Osteoblast (primary cell): ENCODE measurements around the gene CAPN7. TPM values are rescaled to one million over a fixed set of nuclear protein-coding genes. Genes with fewer than 3 reads are reported as not detected.

Experiments used
- DNase-seq: peaks from one replicate; pipeline ENCODE4 v3.0.0; 2011; ENCODE audit warnings: low spot score, mixed read lengths; ENCODE audit not compliant: insufficient read length; ENCODE audit errors: missing footprints
- H2AFZ ChIP-seq: 2 replicates; pipeline ENCODE4 v1.6.0; 2011; ENCODE audit warnings: mild to moderate bottlenecking, low read length
- H3K27ac ChIP-seq: 2 replicates; pipeline ENCODE4 v1.5.1; 2011; ENCODE audit warnings: mild to moderate bottlenecking, low read depth, low read length, moderate library complexity
- H3K27me3 ChIP-seq: 2 replicates; pipeline ENCODE4 v1.6.0; 2012; ENCODE audit warnings: mild to moderate bottlenecking, control low read depth, inconsistent platforms, low read length, moderate library complexity; ENCODE audit not compliant: insufficient read depth
- H3K36me3 ChIP-seq: 2 replicates; pipeline ENCODE4 v1.5.1; 2011; ENCODE audit warnings: mild to moderate bottlenecking, low read length, control low read depth, moderate library complexity; ENCODE audit not compliant: insufficient read depth
- H3K4me1 ChIP-seq: 2 replicates; pipeline ENCODE4 v1.5.1; 2011; ENCODE audit warnings: mild to moderate bottlenecking, low read length, control low read depth, moderate library complexity; ENCODE audit not compliant: insufficient read depth
- H3K4me2 ChIP-seq: 2 replicates; pipeline ENCODE4 v1.6.0; 2011; ENCODE audit warnings: mild to moderate bottlenecking, low read length; ENCODE audit not compliant: insufficient read depth
- H3K4me3 ChIP-seq: fragments of 200-600 bp; sonication (generic); 3 replicates; pipeline ENCODE4 v1.5.1; 2012; ENCODE audit warnings: mild to moderate bottlenecking, low read length, inconsistent platforms; ENCODE audit not compliant: insufficient read depth
- H3K79me2 ChIP-seq: 2 replicates; pipeline ENCODE4 v1.6.0; 2012; ENCODE audit warnings: mild to moderate bottlenecking, low read length, control low read depth, inconsistent platforms; ENCODE audit not compliant: insufficient read depth
- H3K9me3 ChIP-seq: 2 replicates; pipeline ENCODE4 v1.5.1; 2011; ENCODE audit warnings: low read depth, low read length, control low read depth
- H4K20me1 ChIP-seq: 2 replicates; pipeline ENCODE4 v1.6.0; 2012; ENCODE audit warnings: mild to moderate bottlenecking, low read length, control low read depth; ENCODE audit not compliant: insufficient read depth
- total RNA-seq: library from RNA; depleted of rRNA; stranded (reverse); fragments of >200 nt; gene quantifications from 2 replicates; pipeline ENCODE4 v1.2.3, GENCODE V29; 2012
- TF ChIP-seq, protein P1 (sequence below): IDR thresholded peaks from 2 replicates; pipeline ENCODE4 v1.5.1; 2011; ENCODE audit warnings: mild to moderate bottlenecking, low read depth, low read length, moderate library complexity; ENCODE audit errors: extremely low read depth

The CAPN7 gene
- total RNA-seq, 1 donor = 45.2 TPM

DNA sequence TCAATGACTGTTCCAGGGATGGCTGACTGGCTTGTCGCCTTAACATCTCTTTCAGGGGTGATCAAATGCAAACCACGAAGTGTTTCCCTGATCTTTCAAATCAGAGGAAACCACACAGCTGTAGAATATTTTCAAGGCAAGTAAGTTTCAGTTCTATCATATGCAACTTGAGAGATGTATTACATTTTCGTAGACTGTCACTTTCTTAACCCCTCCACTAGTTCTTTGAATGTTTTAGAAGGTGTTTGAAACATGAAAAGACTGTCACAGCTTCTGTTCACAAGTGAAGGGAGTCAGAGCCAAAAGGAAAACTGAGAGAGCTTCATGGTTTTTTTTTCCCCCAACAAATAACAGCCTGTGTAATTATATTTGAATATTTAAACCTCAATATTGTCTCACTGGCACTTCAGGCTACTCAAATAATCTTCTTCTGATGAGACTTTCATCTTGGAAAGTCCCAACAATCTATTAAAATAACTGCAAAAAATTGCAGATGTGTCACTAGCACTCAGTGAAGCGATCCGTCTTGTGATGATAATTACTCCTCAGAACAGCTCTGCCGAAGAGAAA is 25.9 kb upstream of the CAPN7 start:
- H2AFZ ChIP-seq = no peak overlapping the region
- H3K4me3 ChIP-seq = no peak overlapping the region
- no peaks in the 10 kb centered on the region for H3K9me3 ChIP-seq
- H3K27me3 ChIP-seq = peaks cover 49% of the 10 kb centered on the region
- H3K4me1 ChIP-seq = no peaks in the 10 kb centered on the region
- H3K27ac ChIP-seq = no peak overlapping the region
- TF ChIP-seq, protein P1, sequence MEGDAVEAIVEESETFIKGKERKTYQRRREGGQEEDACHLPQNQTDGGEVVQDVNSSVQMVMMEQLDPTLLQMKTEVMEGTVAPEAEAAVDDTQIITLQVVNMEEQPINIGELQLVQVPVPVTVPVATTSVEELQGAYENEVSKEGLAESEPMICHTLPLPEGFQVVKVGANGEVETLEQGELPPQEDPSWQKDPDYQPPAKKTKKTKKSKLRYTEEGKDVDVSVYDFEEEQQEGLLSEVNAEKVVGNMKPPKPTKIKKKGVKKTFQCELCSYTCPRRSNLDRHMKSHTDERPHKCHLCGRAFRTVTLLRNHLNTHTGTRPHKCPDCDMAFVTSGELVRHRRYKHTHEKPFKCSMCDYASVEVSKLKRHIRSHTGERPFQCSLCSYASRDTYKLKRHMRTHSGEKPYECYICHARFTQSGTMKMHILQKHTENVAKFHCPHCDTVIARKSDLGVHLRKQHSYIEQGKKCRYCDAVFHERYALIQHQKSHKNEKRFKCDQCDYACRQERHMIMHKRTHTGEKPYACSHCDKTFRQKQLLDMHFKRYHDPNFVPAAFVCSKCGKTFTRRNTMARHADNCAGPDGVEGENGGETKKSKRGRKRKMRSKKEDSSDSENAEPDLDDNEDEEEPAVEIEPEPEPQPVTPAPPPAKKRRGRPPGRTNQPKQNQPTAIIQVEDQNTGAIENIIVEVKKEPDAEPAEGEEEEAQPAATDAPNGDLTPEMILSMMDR = no peak
- no peak overlapping the region for H3K4me2 ChIP-seq
- H4K20me1 ChIP-seq = no peaks in the 10 kb centered on the region
- H3K36me3 ChIP-seq = no peaks in the 10 kb centered on the region
- DNase-seq = no peak
- H3K79me2 ChIP-seq = no peaks in the 10 kb centered on the region

DNA sequence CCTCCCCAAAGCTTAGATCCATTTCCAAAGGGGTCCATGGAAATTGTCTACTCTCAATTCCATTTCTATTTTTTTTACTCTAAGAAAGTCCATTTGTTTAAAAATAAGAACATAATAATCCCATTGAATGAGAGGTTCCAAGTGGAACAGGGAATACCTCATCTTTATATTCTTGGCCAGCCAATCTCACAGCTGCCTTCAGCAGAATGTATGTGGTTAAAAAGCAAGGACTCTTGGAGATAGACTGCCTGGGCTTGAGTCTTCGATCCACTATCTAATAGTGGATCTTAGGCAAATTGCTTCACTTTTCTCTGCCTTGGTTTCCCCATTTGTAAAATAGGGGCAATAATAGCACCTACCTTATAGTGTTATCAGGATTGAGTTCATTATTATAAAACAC is 24.5 kb upstream of the CAPN7 start:
- no peaks in the 10 kb centered on the region for H4K20me1 ChIP-seq
- no peak overlapping the region for H2AFZ ChIP-seq
- no peak for DNase-seq
- H3K4me1 ChIP-seq = no peaks in the 10 kb centered on the region
- TF ChIP-seq, protein P1 = no peak
- H3K4me2 ChIP-seq = no peak overlapping the region
- H3K27me3 ChIP-seq = peaks cover 46% of the 10 kb centered on the region
- H3K36me3 ChIP-seq = no peaks in the 10 kb centered on the region
- no peak overlapping the region for H3K4me3 ChIP-seq
- H3K9me3 ChIP-seq = no peaks in the 10 kb centered on the region
- no peaks in the 10 kb centered on the region for H3K79me2 ChIP-seq
- H3K27ac ChIP-seq = no peak overlapping the region

- Histone ChIP-seq H3K27me3 (peaks cover 44% of the 10 kb centered on the region), H3K27ac (no peak overlapping the region), H3K4me1 (no peaks in the 10 kb centered on the region), H3K79me2 (no peaks in the 10 kb centered on the region), H4K20me1 (no peaks in the 10 kb centered on the region), H3K4me2 (no peak overlapping the region), H3K36me3 (no peaks in the 10 kb centered on the region), H3K4me3 (no peak overlapping the region), H2AFZ (no peak overlapping the region), H3K9me3 (no peaks in the 10 kb centered on the region)
- DNase-seq = no peak
- TF ChIP-seq, protein P1 = no peak
Measured at GRCh38 chr3:15181963-15182362, 24.1 kb upstream of the CAPN7 start.

- Histone ChIP-seq H3K79me2 (no peaks in the 10 kb centered on the region), H3K27ac (no peak overlapping the region), H4K20me1 (no peaks in the 10 kb centered on the region), H3K4me2 (no peak overlapping the region), H3K36me3 (no peaks in the 10 kb centered on the region), H3K4me3 (no peak overlapping the region), H2AFZ (no peak overlapping the region), H3K9me3 (no peaks in the 10 kb centered on the region), H3K4me1 (no peaks in the 10 kb centered on the region), H3K27me3 (peaks cover 44% of the 10 kb centered on the region)
- TF ChIP-seq, protein P1 = no peak
- no peak for DNase-seq
Measured at GRCh38 chr3:15183011-15183410, 23.0 kb upstream of the CAPN7 start.
